HG02943 (cell line): ENCODE data around the gene USP9X.
A peak's percentile ranks its signal among the peaks of the same experiment; 100 is the strongest.
"Not testable (repeated sequence)": the region's sequence is repeated elsewhere in the genome, so short reads cannot be mapped to it uniquely, and the experiment has no call there.

ENCODE experiments used
- ATAC-seq: cut with Tn5 transposase; IDR thresholded peaks from one replicate; pipeline ENCODE4 v1.9.1; 2021; ENCODE audit warnings: mild to moderate bottlenecking, low read depth, moderate library complexity; ENCODE audit not compliant: unreplicated experiment

The USP9X gene

GRCh38 chrX:41085878-41086626, 807 bp downstream of the USP9X start:
- ATAC-seq, result peak; percentile 17

- no peak for ATAC-seq
Measured at GRCh38 chrX:41086627-41086932, 1.3 kb downstream of the USP9X start.

GRCh38 chrX:41087201-41087600, 2.0 kb downstream of the USP9X start:
- ATAC-seq, result no peak

GRCh38 chrX:41090568-41091238, 5.5 kb downstream of the USP9X start:
- no peak for ATAC-seq

- ATAC-seq, result no peak
Measured at GRCh38 chrX:41092776-41093175, 7.5 kb downstream of the USP9X start.

- no peak for ATAC-seq
Measured at GRCh38 chrX:41095174-41095573, 9.9 kb downstream of the USP9X start.

- no peak for ATAC-seq
Measured at GRCh38 chrX:41095908-41096307, 10.7 kb downstream of the USP9X start.

GRCh38 chrX:41096339-41096955, 11.2 kb downstream of the USP9X start:
- no peak for ATAC-seq

GRCh38 chrX:41097326-41097725, 12.1 kb downstream of the USP9X start:
- no peak for ATAC-seq

- ATAC-seq, result no peak
Measured at GRCh38 chrX:41100200-41100599, 15.0 kb downstream of the USP9X start.

- ATAC-seq, result no peak
Measured at GRCh38 chrX:41100819-41101218, 15.6 kb downstream of the USP9X start.

- no peak for ATAC-seq
Measured at GRCh38 chrX:41105005-41105404, 19.8 kb downstream of the USP9X start.

GRCh38 chrX:41106257-41106656, 21.0 kb downstream of the USP9X start:
- not testable (repeated sequence) for ATAC-seq

GRCh38 chrX:41108007-41108406, 22.8 kb downstream of the USP9X start:
- ATAC-seq, result no peak

- ATAC-seq, result no peak
Measured at GRCh38 chrX:41108463-41109205, 23.4 kb downstream of the USP9X start.

GRCh38 chrX:41110801-41111625, 25.8 kb downstream of the USP9X start:
- no peak for ATAC-seq

- not testable (repeated sequence) for ATAC-seq
Measured at GRCh38 chrX:41115104-41115425, 29.8 kb downstream of the USP9X start.

- peak; percentile 75 for ATAC-seq
Measured at GRCh38 chrX:41116948-41117347, 31.7 kb downstream of the USP9X start.

GRCh38 chrX:41118156-41118555, 32.9 kb downstream of the USP9X start:
- ATAC-seq, result no peak

GRCh38 chrX:41119803-41120202, 34.6 kb downstream of the USP9X start:
- ATAC-seq, result no peak
